ENCODE results near the gene SRRM5.

DNA sequence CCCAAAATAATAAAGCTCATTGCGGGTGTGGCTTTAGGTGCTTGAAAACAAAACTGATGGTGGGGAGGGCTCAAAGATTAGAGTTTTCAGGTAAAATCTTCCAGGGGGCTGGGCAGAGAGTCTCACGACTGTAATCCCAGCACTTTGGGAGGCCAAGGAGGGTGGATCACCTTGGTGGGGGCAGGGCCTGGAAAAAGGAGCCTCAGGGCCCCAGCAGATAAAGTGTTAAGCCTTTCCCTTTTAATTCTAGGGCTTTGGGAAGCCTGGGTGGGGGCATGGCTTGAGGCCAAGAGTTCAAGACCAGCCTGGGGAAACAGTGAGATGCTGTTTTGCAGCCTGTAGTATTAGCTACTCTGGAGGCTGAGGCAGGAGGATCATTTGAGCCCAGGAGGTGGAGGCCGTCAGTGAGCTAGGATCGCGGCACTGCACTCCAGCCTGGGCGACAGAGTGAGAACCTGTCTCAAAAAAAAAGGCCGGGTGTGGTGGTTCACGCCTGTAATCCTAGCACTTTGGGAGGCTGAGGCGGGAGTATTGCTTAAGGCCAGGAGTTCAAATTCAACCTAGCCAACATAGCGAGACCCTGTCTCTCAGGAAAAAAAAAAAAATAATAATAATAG lies 17.7 kb upstream of the SRRM5 start:
- no peak for TF ChIP-seq YY1 (IDR thresholded peaks at IDR 0.05; ENCODE audit: insufficient read depth, insufficient read length)
- TF ChIP-seq ZNF274 (IDR thresholded peaks at IDR 0.05; ENCODE audit: low read depth, low read length): no peak

All from NT2/D1 (cell line).